Iris pigment epithelial cell (primary cell): ENCODE results near the gene ACTR10.

Source experiments
- DNase-seq: peaks from one replicate; pipeline ENCODE4 v3.0.0-alpha.2; 2011; ENCODE audit warnings: low read depth

The ACTR10 gene

GRCh38 chr14:58281969-58282368 is 82.0 kb downstream of the ACTR10 start:
- peak; percentile 9 for DNase-seq

GRCh38 chr14:58282925-58283593 is 83.1 kb downstream of the ACTR10 start:
- peak; percentile 31 for DNase-seq

GRCh38 chr14:58283730-58284129 is 83.8 kb downstream of the ACTR10 start:
- DNase-seq: no peak

GRCh38 chr14:58285132-58285531 is 85.2 kb downstream of the ACTR10 start:
- no peak for DNase-seq
